A549 (cell line): Measurements from ENCODE around the gene HDHD3. TPM values are rescaled to one million over a fixed set of nuclear protein-coding genes. Genes with fewer than 3 reads are reported as not detected.
A peak's percentile ranks its signal among the peaks of the same experiment; 100 is the strongest.

ENCODE experiments used
- ATAC-seq, 2 experiments: fragments of 200-7000 bp in 1 of 2; fragments of >200 bp in 1 of 2; cut with Nextera tagmentation in 1 of 2; cut with Tn5 transposase in 1 of 2; 3 replicates each; pipeline versions ENCODE4 v1.8.0 to v1.9.1; 2018 to 2020; ENCODE audit warnings: mild to moderate bottlenecking in 1 of 2, moderate library complexity in 1 of 2
- CTCF ChIA-PET: fragments of 300-600 bp; sonication (Branson Sonifier 250); formaldehyde crosslinking; extraction: SDS; loops from one replicate; lab custom pipeline; 2021; ENCODE audit warnings: antibody characterized with exemption, inconsistent platforms; lab: Yijun Ruan, JAX
- POLR2A ChIA-PET: fragments of 350-600 bp; formaldehyde crosslinking; extraction: SDS; loops from one replicate; lab custom pipeline; 2021; ENCODE audit warnings: antibody characterized with exemption, inconsistent platforms; lab: Yijun Ruan, JAX
- DNase-seq, 2 experiments: peaks; one replicate each; pipeline versions ENCODE4 v3.0.0 to v3.0.0-alpha.2; 2011 to 2016; ENCODE audit warnings: low read depth in 1 of 2, low spot score in 1 of 2
- FAIRE-seq: peaks from 2 replicates; lab custom pipeline; 2011; peaks lifted over from hg19 to GRCh38; lab: Jason Lieb, UNC
- H3K27ac ChIP-seq, 2 experiments: fragments of >200 bp; sonication (Bioruptor Twin); formaldehyde crosslinking; 3 replicates each; pipeline ENCODE4 v1.5.1; 2016 to 2017
- H3K4me1 ChIP-seq: fragments of >200 bp; sonication (Bioruptor Twin); formaldehyde crosslinking; 3 replicates; pipeline ENCODE4 v1.6.1; 2016
- H3K4me2 ChIP-seq: fragments of >200 bp; sonication (Bioruptor Twin); formaldehyde crosslinking; 3 replicates; pipeline ENCODE4 v1.6.1; 2016
- H3K4me3 ChIP-seq: fragments of >200 bp; sonication (Bioruptor Twin); formaldehyde crosslinking; 3 replicates; pipeline ENCODE4 v1.5.1; 2016
- H3K9me3 ChIP-seq: fragments of >200 bp; sonication (Bioruptor Twin); formaldehyde crosslinking; 3 replicates; pipeline ENCODE4 v1.6.1; 2016
- CEBPB ChIP-seq, 2 experiments: fragments of >200 bp in 1 of 2; sonication (Bioruptor Twin) in 1 of 2; formaldehyde crosslinking in 1 of 2; IDR thresholded peaks; 2 replicates each; pipeline ENCODE4 v1.6.1; 2012 to 2016
- CHD4 ChIP-seq: fragments of 200-600 bp; sonication (generic); IDR thresholded peaks from 2 replicates; pipeline ENCODE4 v1.6.1; 2016; ENCODE audit warnings: antibody characterized with exemption, mild to moderate bottlenecking, borderline replicate concordance
- EHF ChIP-seq: fragments of 250-450 bp; sonication (Bioruptor Pico); IDR thresholded peaks from 2 replicates; pipeline ENCODE4 v1.5.0; 2020; ENCODE audit warnings: mild to moderate bottlenecking
- FOSL2 ChIP-seq, 2 experiments: fragments of 450-650 bp in 1 of 2; fragments of >200 bp in 1 of 2; sonication (Bioruptor Twin) in 1 of 2; formaldehyde crosslinking; IDR thresholded peaks; 2 replicates each; pipeline versions ENCODE4 v1.5.0 to v1.6.1; 2016 to 2020; ENCODE audit warnings: mild to moderate bottlenecking in 1 of 2, moderate library complexity in 1 of 2
- FOXS1 ChIP-seq: fragments of 250-450 bp; sonication (Bioruptor Pico); IDR thresholded peaks from 2 replicates; pipeline ENCODE4 v1.5.0; 2020; ENCODE audit warnings: mild to moderate bottlenecking, moderate library complexity
- HEYL ChIP-seq: fragments of 250-450 bp; sonication (Bioruptor Pico); IDR thresholded peaks from 2 replicates; pipeline ENCODE4 v1.8.0; 2021; ENCODE audit warnings: mild to moderate bottlenecking, moderate library complexity
- HOXB13 ChIP-seq: fragments of 250-450 bp; sonication (Bioruptor Pico); IDR thresholded peaks from 2 replicates; pipeline ENCODE4 v1.5.0; 2020; ENCODE audit warnings: low read depth, mild to moderate bottlenecking, moderate library complexity
- HOXB5 ChIP-seq: fragments of 250-450 bp; sonication (Bioruptor Pico); IDR thresholded peaks from 2 replicates; pipeline ENCODE4 v1.5.0; 2020; ENCODE audit warnings: mild to moderate bottlenecking, moderate library complexity
- JUN ChIP-seq, 2 experiments: fragments of >200 bp; sonication (Bioruptor Twin); formaldehyde crosslinking; IDR thresholded peaks; 2 replicates in 1 of 2; 3 replicates in 1 of 2; pipeline ENCODE4 v1.6.1; 2016 to 2017
- KDM5A ChIP-seq: fragments of 200-600 bp; sonication (generic); IDR thresholded peaks from 2 replicates; pipeline ENCODE4 v1.6.1; 2016; ENCODE audit warnings: antibody characterized with exemption, mild to moderate bottlenecking
- MAZ ChIP-seq: fragments of 150-350 bp; IDR thresholded peaks from 2 replicates; pipeline ENCODE4 v1.6.1; 2014; ENCODE audit warnings: antibody characterized with exemption, low read depth, low read length, borderline replicate concordance
- MYC ChIP-seq: IDR thresholded peaks from 2 replicates; pipeline ENCODE4 v1.6.1; 2012; ENCODE audit warnings: mild to moderate bottlenecking, inconsistent platforms, low read length, improper control_type of control experiment, borderline replicate concordance
- NPAS2 ChIP-seq: fragments of 250-450 bp; sonication (Bioruptor Pico); IDR thresholded peaks from 2 replicates; pipeline ENCODE4 v1.8.0; 2022; ENCODE audit warnings: mild to moderate bottlenecking, moderate library complexity, borderline replicate concordance
- PHF8 ChIP-seq: fragments of 200-600 bp; sonication (generic); IDR thresholded peaks from 2 replicates; pipeline ENCODE4 v1.6.1; 2016; ENCODE audit warnings: low read depth, mild to moderate bottlenecking, antibody characterized with exemption, moderate library complexity, borderline replicate concordance
- POLR2A ChIP-seq: IDR thresholded peaks from 2 replicates; pipeline ENCODE4 v1.6.1; 2012; ENCODE audit warnings: mild to moderate bottlenecking, low read length
- POLR2AphosphoS2 ChIP-seq: conservative IDR thresholded peaks from 2 replicates; pipeline ENCODE4 v1.6.1; 2012; ENCODE audit warnings: low read length, improper control_type of control experiment, inconsistent platforms
- RARB ChIP-seq: fragments of 250-450 bp; sonication (Bioruptor Pico); IDR thresholded peaks from 2 replicates; pipeline ENCODE4 v1.8.0; 2021; ENCODE audit warnings: mild to moderate bottlenecking, moderate library complexity
- RNF2 ChIP-seq: fragments of 200-600 bp; sonication (generic); IDR thresholded peaks from 2 replicates; pipeline ENCODE4 v1.6.1; 2016; ENCODE audit warnings: low read depth, mild to moderate bottlenecking, antibody characterized with exemption, moderate library complexity, borderline replicate concordance
- SMC3 ChIP-seq: fragments of >200 bp; sonication (Bioruptor Twin); formaldehyde crosslinking; IDR thresholded peaks from 3 replicates; pipeline ENCODE4 v1.6.1; 2018; ENCODE audit warnings: inconsistent platforms
- ZFP36 ChIP-seq: fragments of 450-650 bp; IDR thresholded peaks from 2 replicates; pipeline ENCODE4 v1.6.1; 2014; ENCODE audit warnings: borderline replicate concordance; ENCODE audit not compliant: partially characterized antibody
- ZNF302 ChIP-seq: fragments of 250-450 bp; sonication (Bioruptor Pico); IDR thresholded peaks from 2 replicates; pipeline ENCODE4 v1.9.0; 2021; ENCODE audit warnings: inconsistent platforms, mild to moderate bottlenecking, moderate library complexity
- WGBS: methylation state at CpG from one replicate; pipeline ENCODE4 v1.1.6; 2017; ENCODE audit errors: missing lambda C conversion rate; 5-methylcytosine and 5-hydroxymethylcytosine counted together
- polyA minus RNA-seq: library from RNA; depleted of rRNA, polyadenylated mRNA; stranded (reverse); fragments of >200 nt; gene quantifications from 2 replicates; pipeline ENCODE4 v1.2.3, GENCODE V29; 2011; rRNA and poly(A)+ RNA removed
- polyA plus RNA-seq, 4 experiments: library from polyadenylated mRNA; depleted of rRNA in 3 of 4; stranded (reverse); fragments of >200 nt; fragmentation: RNase III in 1 of 4; extraction: RNeasy Plus Mini Kit Qiagen cat#74134 plus additional on column Dnase treatment in 1 of 4; gene quantifications; 2 replicates in 3 of 4; 3 replicates in 1 of 4; pipeline ENCODE4 v1.2.3, GENCODE V29; 2011 to 2017
- TF ChIP-seq, protein P1 (sequence below): IDR thresholded peaks from 2 replicates; pipeline ENCODE4 v1.6.1; 2012
- TF ChIP-seq, protein P2 (sequence below): IDR thresholded peaks from 2 replicates; pipeline ENCODE4 v1.6.1; 2012
- TF ChIP-seq, protein P3 (sequence below): fragments of 450-650 bp; IDR thresholded peaks from 2 replicates; pipeline ENCODE4 v1.6.1; 2014; ENCODE audit warnings: antibody characterized with exemption
- TF ChIP-seq, protein P4 (sequence below): fragments of >200 bp; sonication (Bioruptor Twin); formaldehyde crosslinking; IDR thresholded peaks from 2 replicates; pipeline ENCODE4 v1.6.1; 2016
- TF ChIP-seq, protein P5 (sequence below): fragments of 200-600 bp; sonication (generic); IDR thresholded peaks from 2 replicates; pipeline ENCODE4 v1.6.1; 2016; ENCODE audit warnings: antibody characterized with exemption, mild to moderate bottlenecking, moderate library complexity
- TF ChIP-seq, protein P6 (sequence below): fragments of >200 bp; sonication (Bioruptor Twin); formaldehyde crosslinking; IDR thresholded peaks from 3 replicates; pipeline ENCODE4 v1.6.1; 2016
- TF ChIP-seq, protein P7 (sequence below): fragments of 250-450 bp; sonication (Bioruptor Pico); IDR thresholded peaks from 2 replicates; pipeline ENCODE4 v1.5.0; 2020; ENCODE audit warnings: low read depth, mild to moderate bottlenecking, moderate library complexity

HDHD3 gene, protein sequence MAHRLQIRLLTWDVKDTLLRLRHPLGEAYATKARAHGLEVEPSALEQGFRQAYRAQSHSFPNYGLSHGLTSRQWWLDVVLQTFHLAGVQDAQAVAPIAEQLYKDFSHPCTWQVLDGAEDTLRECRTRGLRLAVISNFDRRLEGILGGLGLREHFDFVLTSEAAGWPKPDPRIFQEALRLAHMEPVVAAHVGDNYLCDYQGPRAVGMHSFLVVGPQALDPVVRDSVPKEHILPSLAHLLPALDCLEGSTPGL
- polyA plus RNA-seq (2011; rRNA removed) (17.5 and 22.2 TPM in 2 replicates), polyA plus RNA-seq (2017; fragmentation: RNase III; extraction: RNeasy Plus Mini Kit Qiagen cat#74134 plus additional on column Dnase treatment) (17.0 to 22.6 TPM (median 21.0 TPM) in 3 replicates), polyA minus RNA-seq (18.6 and 25.0 TPM in 2 replicates)
- polyA plus RNA-seq (2012; cell fraction: cytosol; rRNA removed): 29.8 and 35.9 TPM in 2 replicates
- polyA plus RNA-seq (2012; cell fraction: nucleus; rRNA removed): 51.2 and 52.4 TPM in 2 replicates

DNA sequence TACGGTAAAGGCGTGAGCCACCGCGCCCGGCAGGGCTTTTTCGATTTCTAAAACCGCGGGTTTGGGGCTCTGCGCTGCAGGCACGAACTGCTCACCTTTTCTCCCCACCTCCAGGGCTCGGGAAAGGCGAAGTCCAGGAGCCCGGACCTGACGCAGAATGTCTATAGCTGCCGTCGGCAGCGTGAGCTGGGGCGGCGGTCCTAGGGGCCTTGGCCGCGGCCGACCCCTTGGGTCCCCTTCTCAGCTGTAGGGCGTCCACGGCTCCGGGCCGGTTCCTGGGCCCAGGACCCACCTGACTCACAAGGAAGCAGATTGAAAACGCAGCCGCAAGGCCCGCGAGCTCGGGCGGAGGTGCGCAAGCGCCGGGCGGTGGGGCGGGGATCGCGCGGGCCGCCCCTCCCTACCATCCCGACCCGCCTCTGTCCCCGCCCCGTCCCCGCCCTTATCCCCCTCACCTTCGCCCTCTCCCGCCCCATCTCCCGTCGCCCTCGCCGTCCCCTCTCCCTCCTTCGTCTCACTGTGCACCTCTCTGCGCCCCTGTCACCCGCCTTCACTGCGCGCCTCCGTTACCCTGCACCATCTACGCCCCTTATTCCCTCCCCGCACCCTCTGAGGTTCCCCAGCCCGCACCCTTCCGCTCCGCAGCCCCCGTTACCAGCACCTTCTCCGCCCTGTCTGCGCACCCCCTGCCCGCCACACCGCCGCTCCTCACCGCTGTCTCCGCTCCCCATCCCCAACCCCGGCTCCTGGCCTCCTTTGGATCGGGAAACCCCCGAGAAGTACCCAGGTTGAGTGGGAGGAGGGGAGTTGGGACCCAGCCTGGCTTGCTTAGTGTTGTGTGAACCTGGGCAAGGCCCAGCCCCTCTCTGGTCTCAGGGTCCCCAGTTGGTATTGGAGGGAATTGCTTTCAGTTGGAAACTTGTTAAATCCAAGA is at the start of gene HDHD3:
Gene HDHD3, minus strand, starts transcription at position 353 of the 934 bp plus-strand sequence. CDS start 2,632 bp downstream, outside the sequence.
- H3K27ac ChIP-seq: peak within 1 kb of the TSS; percentile 81 to 93
- no peaks in the 10 kb centered on the region for H3K9me3 ChIP-seq
- POLR2A ChIA-PET: interaction anchor here (0.6 to 1.5 kb wide), 13 partner anchors 8 to 217 kb away, joined by 3 to 15 read pairs (median 3); partner anchors contain the start of genes ALAD, C9orf43, FKBP15 and POLE3
- 4% methylated on average over 30 of the region's 74 CpGs for WGBS
- peak within 1 kb of the TSS; percentile 99 for H3K4me2 ChIP-seq
- peak within 1 kb of the TSS; percentile 58 for H3K4me3 ChIP-seq
- peaks cover 8% of the 10 kb centered on the region; the same call in 2 of the 3 replicates for H3K4me1 ChIP-seq
- FAIRE-seq (no peak), ATAC-seq (peak; percentile 90 to 95), DNase-seq (peak; percentile 87 to 92)
- CTCF ChIA-PET: interaction anchor here (0.7 to 2.7 kb wide), 6 partner anchors 12 to 215 kb away, joined by 3 to 9 read pairs (median 3); partner anchors contain the start of genes ALAD, C9orf43 and POLE3
- TF ChIP-seq EHF (CRISPR knock-in tag) (no peak), FOXS1 (CRISPR knock-in tag) (no peak), CEBPB (IDR thresholded peaks at IDR 0.05) (no peak), POLR2AphosphoS2 (no peak), JUN (IDR thresholded peaks at IDR 0.05) (peak; percentile 66 to 77; a peak in 3 of 5 replicates), MAZ (no peak), MYC (0 out of 2 replicates have a peak, but pooled peaks have one; percentile 44), HEYL (CRISPR knock-in tag) (no peak), PHF8 (peak; percentile 77; the same call in 1 of the 2 replicates), SMC3 (no peak), CHD4 (no peak), RARB (CRISPR knock-in tag) (no peak), NPAS2 (no peak), RNF2 (no peak), HOXB5 (CRISPR knock-in tag) (no peak), ZFP36 (no peak), FOSL2 (IDR thresholded peaks at IDR 0.05) (no peak), FOSL2 (CRISPR knock-in tag; IDR thresholded peaks at IDR 0.05) (0 out of 2 replicates have a peak, but pooled peaks have one; percentile 10), ZNF302 (CRISPR knock-in tag) (no peak), KDM5A (no peak), HOXB13 (CRISPR knock-in tag) (no peak), POLR2A (peak; percentile 82)
- TF ChIP-seq, protein P1, sequence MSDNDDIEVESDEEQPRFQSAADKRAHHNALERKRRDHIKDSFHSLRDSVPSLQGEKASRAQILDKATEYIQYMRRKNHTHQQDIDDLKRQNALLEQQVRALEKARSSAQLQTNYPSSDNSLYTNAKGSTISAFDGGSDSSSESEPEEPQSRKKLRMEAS: peak; percentile 41; the same call in 1 of the 2 replicates
- TF ChIP-seq, protein P2, sequence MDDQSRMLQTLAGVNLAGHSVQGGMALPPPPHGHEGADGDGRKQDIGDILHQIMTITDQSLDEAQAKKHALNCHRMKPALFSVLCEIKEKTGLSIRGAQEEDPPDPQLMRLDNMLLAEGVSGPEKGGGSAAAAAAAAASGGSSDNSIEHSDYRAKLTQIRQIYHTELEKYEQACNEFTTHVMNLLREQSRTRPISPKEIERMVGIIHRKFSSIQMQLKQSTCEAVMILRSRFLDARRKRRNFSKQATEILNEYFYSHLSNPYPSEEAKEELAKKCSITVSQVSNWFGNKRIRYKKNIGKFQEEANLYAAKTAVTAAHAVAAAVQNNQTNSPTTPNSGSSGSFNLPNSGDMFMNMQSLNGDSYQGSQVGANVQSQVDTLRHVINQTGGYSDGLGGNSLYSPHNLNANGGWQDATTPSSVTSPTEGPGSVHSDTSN: 0 out of 2 replicates have a peak, but pooled peaks have one; percentile 18
- TF ChIP-seq, protein P3, sequence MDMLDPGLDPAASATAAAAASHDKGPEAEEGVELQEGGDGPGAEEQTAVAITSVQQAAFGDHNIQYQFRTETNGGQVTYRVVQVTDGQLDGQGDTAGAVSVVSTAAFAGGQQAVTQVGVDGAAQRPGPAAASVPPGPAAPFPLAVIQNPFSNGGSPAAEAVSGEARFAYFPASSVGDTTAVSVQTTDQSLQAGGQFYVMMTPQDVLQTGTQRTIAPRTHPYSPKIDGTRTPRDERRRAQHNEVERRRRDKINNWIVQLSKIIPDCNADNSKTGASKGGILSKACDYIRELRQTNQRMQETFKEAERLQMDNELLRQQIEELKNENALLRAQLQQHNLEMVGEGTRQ: no peak
- TF ChIP-seq, protein P4, sequence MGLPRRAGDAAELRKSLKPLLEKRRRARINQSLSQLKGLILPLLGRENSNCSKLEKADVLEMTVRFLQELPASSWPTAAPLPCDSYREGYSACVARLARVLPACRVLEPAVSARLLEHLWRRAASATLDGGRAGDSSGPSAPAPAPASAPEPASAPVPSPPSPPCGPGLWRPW: no peak
- TF ChIP-seq, protein P5, sequence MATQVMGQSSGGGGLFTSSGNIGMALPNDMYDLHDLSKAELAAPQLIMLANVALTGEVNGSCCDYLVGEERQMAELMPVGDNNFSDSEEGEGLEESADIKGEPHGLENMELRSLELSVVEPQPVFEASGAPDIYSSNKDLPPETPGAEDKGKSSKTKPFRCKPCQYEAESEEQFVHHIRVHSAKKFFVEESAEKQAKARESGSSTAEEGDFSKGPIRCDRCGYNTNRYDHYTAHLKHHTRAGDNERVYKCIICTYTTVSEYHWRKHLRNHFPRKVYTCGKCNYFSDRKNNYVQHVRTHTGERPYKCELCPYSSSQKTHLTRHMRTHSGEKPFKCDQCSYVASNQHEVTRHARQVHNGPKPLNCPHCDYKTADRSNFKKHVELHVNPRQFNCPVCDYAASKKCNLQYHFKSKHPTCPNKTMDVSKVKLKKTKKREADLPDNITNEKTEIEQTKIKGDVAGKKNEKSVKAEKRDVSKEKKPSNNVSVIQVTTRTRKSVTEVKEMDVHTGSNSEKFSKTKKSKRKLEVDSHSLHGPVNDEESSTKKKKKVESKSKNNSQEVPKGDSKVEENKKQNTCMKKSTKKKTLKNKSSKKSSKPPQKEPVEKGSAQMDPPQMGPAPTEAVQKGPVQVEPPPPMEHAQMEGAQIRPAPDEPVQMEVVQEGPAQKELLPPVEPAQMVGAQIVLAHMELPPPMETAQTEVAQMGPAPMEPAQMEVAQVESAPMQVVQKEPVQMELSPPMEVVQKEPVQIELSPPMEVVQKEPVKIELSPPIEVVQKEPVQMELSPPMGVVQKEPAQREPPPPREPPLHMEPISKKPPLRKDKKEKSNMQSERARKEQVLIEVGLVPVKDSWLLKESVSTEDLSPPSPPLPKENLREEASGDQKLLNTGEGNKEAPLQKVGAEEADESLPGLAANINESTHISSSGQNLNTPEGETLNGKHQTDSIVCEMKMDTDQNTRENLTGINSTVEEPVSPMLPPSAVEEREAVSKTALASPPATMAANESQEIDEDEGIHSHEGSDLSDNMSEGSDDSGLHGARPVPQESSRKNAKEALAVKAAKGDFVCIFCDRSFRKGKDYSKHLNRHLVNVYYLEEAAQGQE: no peak
- TF ChIP-seq, protein P6, sequence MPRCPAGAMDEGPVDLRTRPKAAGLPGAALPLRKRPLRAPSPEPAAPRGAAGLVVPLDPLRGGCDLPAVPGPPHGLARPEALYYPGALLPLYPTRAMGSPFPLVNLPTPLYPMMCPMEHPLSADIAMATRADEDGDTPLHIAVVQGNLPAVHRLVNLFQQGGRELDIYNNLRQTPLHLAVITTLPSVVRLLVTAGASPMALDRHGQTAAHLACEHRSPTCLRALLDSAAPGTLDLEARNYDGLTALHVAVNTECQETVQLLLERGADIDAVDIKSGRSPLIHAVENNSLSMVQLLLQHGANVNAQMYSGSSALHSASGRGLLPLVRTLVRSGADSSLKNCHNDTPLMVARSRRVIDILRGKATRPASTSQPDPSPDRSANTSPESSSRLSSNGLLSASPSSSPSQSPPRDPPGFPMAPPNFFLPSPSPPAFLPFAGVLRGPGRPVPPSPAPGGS: peak; percentile 70; the same call in 1 of the 3 replicates
- TF ChIP-seq, protein P7, sequence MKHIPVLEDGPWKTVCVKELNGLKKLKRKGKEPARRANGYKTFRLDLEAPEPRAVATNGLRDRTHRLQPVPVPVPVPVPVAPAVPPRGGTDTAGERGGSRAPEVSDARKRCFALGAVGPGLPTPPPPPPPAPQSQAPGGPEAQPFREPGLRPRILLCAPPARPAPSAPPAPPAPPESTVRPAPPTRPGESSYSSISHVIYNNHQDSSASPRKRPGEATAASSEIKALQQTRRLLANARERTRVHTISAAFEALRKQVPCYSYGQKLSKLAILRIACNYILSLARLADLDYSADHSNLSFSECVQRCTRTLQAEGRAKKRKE: no peak
